ENCODE results near the gene BLMH.

GRCh38 chr17:30238387-30239088 is 53.2 kb downstream of the BLMH start:
- TF ChIP-seq FOXM1 (IDR thresholded peaks at IDR 0.05; ENCODE audit: borderline replicate concordance) (no peak), SP1 (IDR thresholded peaks at IDR 0.05) (no peak), FOXA1 (IDR thresholded peaks at IDR 0.05) (no peak), ZNF384 (IDR thresholded peaks at IDR 0.05) (no peak), ELF4 (IDR thresholded peaks at IDR 0.05) (no peak), HDGF (IDR thresholded peaks at IDR 0.05; ENCODE audit: borderline replicate concordance) (no peak), PKNOX1 (IDR thresholded peaks at IDR 0.05) (no peak), LEF1 (IDR thresholded peaks at IDR 0.05; ENCODE audit: borderline replicate concordance) (no peak), SUZ12 (IDR thresholded peaks at IDR 0.05) (no peak), BHLHE40 (IDR thresholded peaks at IDR 0.05; ENCODE audit: borderline replicate concordance) (no peak), TARDBP (IDR thresholded peaks at IDR 0.05) (no peak), FOXK2 (IDR thresholded peaks at IDR 0.05) (no peak), ARNT (IDR thresholded peaks at IDR 0.05) (no peak), CTBP1 (IDR thresholded peaks at IDR 0.05; ENCODE audit: borderline replicate concordance) (no peak)
